22Rv1 (cell line): ENCODE results near the gene RGS9BP.
"Not testable (repeated sequence)": the region's sequence is repeated elsewhere in the genome, so short reads cannot be mapped to it uniquely, and the experiment has no call there.

Experiments
- H3K27ac ChIP-seq: fragments of 450-650 bp; 2 replicates; pipeline ENCODE4 v1.5.1; 2017
- CTCF ChIP-seq: fragments of 450-650 bp; IDR thresholded peaks from 2 replicates; pipeline ENCODE4 v1.5.1; 2017; ENCODE audit warnings: mild to moderate bottlenecking
- ZFX ChIP-seq: fragments of 450-650 bp; IDR thresholded peaks from 2 replicates; pipeline ENCODE4 v1.6.1; 2017; ENCODE audit warnings: antibody characterized with exemption, borderline replicate concordance

Gene RGS9BP

GRCh38 chr19:32691291-32691951, 15.8 kb downstream of the RGS9BP start, which contains the start of gene NUDT19:
TSS of gene NUDT19 (plus strand) at chr19:32691821. CDS start at chr19:32691961, 140 bp downstream.
- H3K27ac ChIP-seq, result peak within 1 kb of the TSS; percentile 84
- TF ChIP-seq ZFX, result no peak
- TF ChIP-seq CTCF, result no peak

- peak overlapping the region; percentile 84 for H3K27ac ChIP-seq
- TF ChIP-seq CTCF (no peak), ZFX (no peak)
Measured at GRCh38 chr19:32691952-32692726, 16.5 kb downstream of the RGS9BP start.

DNA sequence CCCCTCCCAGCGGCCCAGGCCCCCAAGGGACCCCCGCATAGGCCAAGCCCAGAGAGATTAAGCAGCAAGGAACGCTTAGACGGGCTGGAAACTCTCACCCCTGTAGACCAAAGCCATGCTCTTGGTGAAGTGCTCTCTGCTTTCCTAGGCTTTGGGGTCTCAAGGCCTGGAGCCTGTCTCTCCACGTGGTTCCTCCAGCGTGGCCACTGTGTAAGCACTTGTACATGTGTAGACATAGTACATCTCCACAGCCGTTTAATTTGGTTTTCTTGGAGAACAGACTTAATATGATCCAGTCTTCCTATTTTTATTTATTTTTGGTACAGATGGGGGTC, 17.0 kb downstream of the RGS9BP start:
- peak overlapping the region; percentile 84 for H3K27ac ChIP-seq
- no peak for TF ChIP-seq CTCF
- no peak for TF ChIP-seq ZFX

DNA sequence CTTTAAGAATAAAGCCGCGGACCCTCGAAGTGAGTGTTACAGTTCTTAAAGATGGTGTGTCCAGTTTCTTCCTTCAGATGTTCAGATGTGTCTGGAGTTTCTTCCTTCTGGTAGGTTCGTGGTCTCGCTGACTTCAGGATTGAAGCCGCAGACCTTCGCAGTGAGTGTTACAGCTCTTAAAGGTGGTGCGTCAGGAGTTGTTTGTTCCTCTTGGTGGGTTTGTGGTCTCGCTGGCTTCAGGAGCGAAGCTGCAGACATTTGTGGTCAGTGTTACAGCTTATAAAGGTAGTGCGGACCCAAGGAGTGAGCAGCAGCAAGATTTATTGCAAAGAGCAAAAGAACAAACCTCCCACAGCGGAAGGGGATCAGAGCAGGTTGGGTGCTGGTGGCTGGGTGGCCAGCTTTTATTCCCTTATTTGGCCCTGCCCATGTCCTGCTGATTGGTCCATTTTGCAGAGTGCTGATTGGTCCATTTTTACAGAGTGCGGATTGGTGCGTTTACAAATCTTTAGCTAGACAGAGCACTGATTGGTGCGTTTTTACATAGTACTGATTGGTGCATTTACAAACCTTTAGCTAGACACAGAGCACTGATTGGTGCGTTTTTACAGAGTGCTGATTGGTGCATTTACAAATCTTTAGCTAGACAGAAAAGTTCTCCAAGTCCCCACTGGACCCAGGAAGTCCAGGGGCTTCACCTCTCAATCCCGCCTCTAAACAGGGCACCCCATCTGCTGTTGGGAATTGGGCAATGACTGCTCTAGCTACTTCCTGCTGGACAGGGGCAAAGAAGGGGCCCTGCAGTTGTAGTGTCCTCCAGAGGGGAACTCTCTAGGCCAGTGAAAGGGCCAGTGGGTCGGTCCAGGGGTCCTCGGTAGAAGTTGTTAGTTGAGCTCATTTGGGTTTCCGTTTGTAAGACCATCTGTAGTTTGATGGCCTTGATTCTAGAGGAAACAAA, 17.8 kb downstream of the RGS9BP start:
- not testable (repeated sequence) for H3K27ac ChIP-seq

GRCh38 chr19:32694316-32694715, 18.7 kb downstream of the RGS9BP start:
- not testable (repeated sequence) for H3K27ac ChIP-seq

DNA sequence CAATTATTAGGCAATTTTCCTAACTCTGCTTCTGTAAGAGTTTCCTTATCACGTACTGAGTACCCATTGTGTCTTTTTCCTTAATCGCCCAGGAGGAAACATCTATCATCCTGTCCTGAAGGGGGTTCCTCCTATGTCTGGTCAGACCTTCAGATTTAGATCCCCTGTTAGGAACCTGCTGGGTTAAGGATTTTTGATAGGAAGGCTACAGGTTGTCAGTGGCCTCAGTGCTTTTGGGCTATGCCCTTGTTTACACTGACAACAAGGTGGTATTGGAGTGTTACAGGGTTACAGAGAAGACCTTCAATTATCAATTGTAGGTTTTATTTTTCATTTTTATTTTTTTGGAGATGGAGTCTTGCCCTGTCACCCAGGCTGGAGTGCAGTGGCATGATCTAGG, 19.2 kb downstream of the RGS9BP start:
- not testable (repeated sequence) for H3K27ac ChIP-seq

- H3K27ac ChIP-seq, result not testable (repeated sequence)
Measured at GRCh38 chr19:32695506-32695905, 19.9 kb downstream of the RGS9BP start.

DNA sequence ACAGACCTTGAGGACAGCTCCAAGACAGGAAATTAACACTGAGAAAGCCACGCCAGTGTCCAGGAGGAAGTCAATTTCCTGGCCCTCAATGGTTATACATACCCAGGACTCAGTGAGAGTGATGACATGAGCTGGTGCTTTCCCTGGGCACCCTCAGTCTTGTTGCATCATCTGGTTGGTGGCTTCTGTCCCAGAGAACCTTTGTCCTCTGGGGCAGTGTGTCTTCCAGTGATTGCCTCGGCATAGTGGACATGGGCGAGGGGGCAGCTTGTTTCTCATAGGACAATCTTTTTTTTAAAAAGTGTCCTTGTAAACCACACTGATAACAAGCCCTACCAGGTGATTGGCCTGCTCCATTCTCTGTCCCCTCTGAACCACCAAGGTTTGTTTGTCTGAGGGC, 21.1 kb downstream of the RGS9BP start:
- not testable (repeated sequence) for H3K27ac ChIP-seq

GRCh38 chr19:32700129-32700528, 24.5 kb downstream of the RGS9BP start:
- H3K27ac ChIP-seq, result not testable (repeated sequence)

DNA sequence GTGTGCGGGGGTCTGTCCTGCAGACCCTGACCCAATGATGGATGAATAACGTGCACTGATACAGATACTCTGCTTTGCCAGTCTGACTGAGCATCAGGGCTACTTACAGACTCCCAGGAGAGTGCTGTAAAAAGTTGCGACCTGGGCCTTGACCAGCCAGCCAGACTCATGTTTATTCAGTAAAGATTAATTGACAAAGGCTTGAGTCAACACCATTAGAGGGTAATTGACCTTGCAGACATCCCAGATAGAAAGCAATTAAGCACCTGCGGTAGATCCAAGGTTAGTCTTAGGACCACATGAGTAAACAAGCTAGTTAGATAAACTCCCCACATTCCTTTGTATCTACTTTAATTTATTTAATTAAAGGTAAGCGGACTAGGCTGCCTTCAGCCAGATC, 26.4 kb downstream of the RGS9BP start:
- no peak overlapping the region for H3K27ac ChIP-seq
- TF ChIP-seq ZFX (no peak), CTCF (no peak)

- H3K27ac ChIP-seq, result not testable (repeated sequence)
Measured at GRCh38 chr19:32704006-32704405, 28.4 kb downstream of the RGS9BP start.
